ENCODE data around the gene IPO9.
"Not testable (repeated sequence)": the region's sequence is repeated elsewhere in the genome, so short reads cannot be mapped to it uniquely, and the experiment has no call there.

IPO9 gene

GRCh38 chr1:201810466-201811216 lies 18.3 kb upstream of the IPO9 start:
- DNase-seq: no peak

GRCh38 chr1:201813226-201813625 lies 15.7 kb upstream of the IPO9 start:
- DNase-seq: no peak

- no peak for DNase-seq
Observed at GRCh38 chr1:201816309-201816854, 12.6 kb upstream of the IPO9 start.

- DNase-seq: no peak
Observed at GRCh38 chr1:201818971-201819750, 9.8 kb upstream of the IPO9 start.

GRCh38 chr1:201820413-201820812 lies 8.5 kb upstream of the IPO9 start:
- no peak for DNase-seq

- DNase-seq: no peak
Observed at GRCh38 chr1:201825245-201825644, 3.7 kb upstream of the IPO9 start.

- DNase-seq: no peak
Observed at GRCh38 chr1:201826830-201827229, 2.1 kb upstream of the IPO9 start.

- no peak for DNase-seq
Observed at GRCh38 chr1:201827321-201828216, 1.4 kb upstream of the IPO9 start.

- DNase-seq: no peak
Observed at GRCh38 chr1:201828217-201828819, 639 bp upstream of the IPO9 start.

- DNase-seq: no peak
Observed at GRCh38 chr1:201831371-201831770, 2.4 kb downstream of the IPO9 start.

- no peak for DNase-seq
Observed at GRCh38 chr1:201834621-201835020, 5.7 kb downstream of the IPO9 start.

GRCh38 chr1:201838381-201838780 lies 9.4 kb downstream of the IPO9 start:
- no peak for DNase-seq

GRCh38 chr1:201839089-201839488 lies 10.1 kb downstream of the IPO9 start:
- DNase-seq: not testable (repeated sequence)

- DNase-seq: no peak
Observed at GRCh38 chr1:201840055-201840454, 11.1 kb downstream of the IPO9 start.

- no peak for DNase-seq
Observed at GRCh38 chr1:201840490-201840889, 11.5 kb downstream of the IPO9 start.

- DNase-seq: no peak
Observed at GRCh38 chr1:201841265-201841912, 12.4 kb downstream of the IPO9 start.

GRCh38 chr1:201842472-201843027 lies 13.6 kb downstream of the IPO9 start:
- DNase-seq: no peak

- no peak for DNase-seq
Observed at GRCh38 chr1:201845331-201846083, 16.6 kb downstream of the IPO9 start.

- DNase-seq: no peak
Observed at GRCh38 chr1:201847150-201847549, 18.2 kb downstream of the IPO9 start.

- no peak for DNase-seq
Observed at GRCh38 chr1:201848230-201848629, 19.3 kb downstream of the IPO9 start.
